ENCODE data around the gene NPNT.

Gene NPNT

DNA sequence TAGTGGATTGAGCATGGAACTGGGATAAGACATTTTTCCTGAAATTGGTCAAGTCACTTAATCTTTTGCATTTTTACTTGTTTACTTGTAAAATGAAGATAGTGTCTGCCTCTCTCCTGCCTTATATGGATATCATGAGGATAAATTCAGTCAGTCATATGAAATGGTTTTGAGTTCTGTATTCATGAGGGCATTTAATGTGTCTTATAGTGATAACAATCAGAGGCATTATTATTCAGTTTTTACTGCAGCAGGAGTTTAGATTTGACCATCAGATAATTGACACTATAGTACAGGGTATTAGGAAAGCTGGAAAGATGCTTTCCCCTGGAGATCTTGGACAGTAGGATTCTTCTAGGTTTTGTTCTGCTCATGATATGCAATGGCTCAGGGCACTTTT lies 26.0 kb downstream of the NPNT start:
- no peak for DNase-seq

- no peak for DNase-seq
Measured at GRCh38 chr4:105923497-105924238, 28.4 kb downstream of the NPNT start.

DNA sequence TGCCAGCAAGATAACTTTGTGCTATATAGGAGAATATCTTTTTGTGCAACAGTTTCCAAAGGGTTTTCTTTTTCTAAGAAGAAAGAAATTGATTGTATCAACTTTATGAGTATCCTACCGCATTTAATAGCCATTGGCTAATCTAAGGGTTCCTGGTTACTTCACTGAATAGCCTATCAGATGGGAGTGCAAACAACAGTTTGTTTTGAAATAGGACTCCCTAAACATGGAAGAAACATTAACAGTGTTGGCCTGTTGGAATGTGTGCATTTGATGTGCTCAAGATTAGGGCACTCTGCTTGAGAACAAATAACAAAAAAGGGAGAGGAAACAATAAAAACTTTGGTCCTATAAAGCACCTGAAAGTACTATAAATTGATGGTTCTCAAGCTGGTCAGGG lies 29.1 kb downstream of the NPNT start:
- no peak for DNase-seq

DNA sequence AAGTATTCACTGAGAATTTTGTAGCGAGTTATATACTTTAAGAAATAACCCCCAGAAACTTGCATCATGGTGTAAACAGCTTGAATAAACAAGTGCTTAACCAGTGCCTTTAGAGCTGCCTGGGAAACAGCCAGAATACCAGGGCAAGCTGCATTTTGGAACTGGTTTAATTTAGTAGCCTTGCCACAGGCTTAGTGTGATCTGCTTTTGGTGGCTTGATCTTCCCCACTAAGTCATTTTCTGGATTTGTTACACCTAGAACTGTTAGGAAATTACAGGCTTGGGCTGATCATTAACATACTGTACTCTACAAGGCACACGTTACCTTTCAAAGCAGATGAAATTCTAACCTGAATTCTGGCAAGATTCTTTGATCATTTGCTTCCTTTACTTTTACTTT lies 35.4 kb downstream of the NPNT start:
- no peak for DNase-seq

DNA sequence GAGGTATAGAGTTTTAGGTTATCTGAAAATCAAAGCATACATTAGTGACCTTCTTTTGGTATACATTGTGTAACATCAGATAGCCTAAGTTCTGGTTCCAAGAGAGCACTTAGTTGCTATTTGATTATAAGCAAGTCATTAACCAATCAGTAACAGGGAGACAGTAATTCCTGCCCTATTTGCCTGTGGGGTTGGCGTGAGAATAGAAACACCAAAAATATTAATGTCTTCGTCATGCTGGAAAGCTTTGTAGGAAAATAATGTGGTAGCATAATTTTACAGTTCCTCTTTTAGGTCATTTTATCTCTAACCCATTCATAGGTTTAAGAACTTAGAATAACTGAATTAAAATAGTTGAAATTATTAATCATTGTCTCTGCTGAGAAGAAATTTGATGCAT lies 37.8 kb downstream of the NPNT start:
- DNase-seq = no peak

GRCh38 chr4:105934386-105934785 lies 39.1 kb downstream of the NPNT start:
- DNase-seq = no peak

DNA sequence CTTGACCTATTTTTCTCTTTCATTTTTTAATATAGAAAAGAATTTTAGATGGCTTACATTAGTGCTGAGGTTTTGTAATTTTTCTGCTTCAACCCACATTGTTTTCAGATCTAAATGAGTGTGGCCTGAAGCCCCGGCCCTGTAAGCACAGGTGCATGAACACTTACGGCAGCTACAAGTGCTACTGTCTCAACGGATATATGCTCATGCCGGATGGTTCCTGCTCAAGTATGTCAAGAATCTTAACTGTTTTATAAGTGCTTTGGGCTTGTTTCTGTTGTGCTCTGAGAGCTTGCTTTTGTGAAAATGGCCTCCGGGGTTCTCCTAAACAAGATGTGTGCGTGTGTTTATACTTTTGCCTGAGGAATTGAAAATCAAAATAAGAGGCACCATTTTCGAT lies 41.6 kb downstream of the NPNT start:
- DNase-seq = no peak

DNA sequence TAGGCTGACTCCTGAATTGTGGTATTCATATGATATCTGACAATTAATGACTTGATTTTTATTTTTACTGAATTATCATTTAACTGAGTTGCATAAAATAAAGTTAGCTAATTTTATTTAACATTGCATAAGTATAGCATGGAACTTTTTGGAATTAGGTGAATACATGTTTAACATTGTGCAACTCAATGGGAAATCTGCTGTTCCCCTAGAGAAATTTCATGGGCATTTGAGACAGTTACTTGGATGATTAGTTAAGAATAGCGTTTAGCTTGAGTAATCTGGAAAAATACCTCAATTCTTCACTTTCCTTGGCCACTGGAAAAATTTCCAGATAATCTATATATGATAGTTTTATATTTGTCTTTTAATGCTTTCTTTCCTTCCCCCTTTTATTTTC lies 42.5 kb downstream of the NPNT start:
- DNase-seq = no peak

GRCh38 chr4:105943234-105943633 lies 48.0 kb downstream of the NPNT start:
- no peak for DNase-seq

- no peak for DNase-seq
Measured at GRCh38 chr4:105944540-105944939, 49.3 kb downstream of the NPNT start.

GRCh38 chr4:105946771-105947170 lies 51.5 kb downstream of the NPNT start:
- DNase-seq = no peak

GRCh38 chr4:105950701-105951100 lies 55.4 kb downstream of the NPNT start:
- no peak for DNase-seq

- no peak for DNase-seq
Measured at GRCh38 chr4:105951198-105951597, 55.9 kb downstream of the NPNT start.

GRCh38 chr4:105952591-105952990 lies 57.3 kb downstream of the NPNT start:
- DNase-seq = no peak

GRCh38 chr4:105956569-105956968 lies 61.3 kb downstream of the NPNT start:
- DNase-seq = no peak

DNA sequence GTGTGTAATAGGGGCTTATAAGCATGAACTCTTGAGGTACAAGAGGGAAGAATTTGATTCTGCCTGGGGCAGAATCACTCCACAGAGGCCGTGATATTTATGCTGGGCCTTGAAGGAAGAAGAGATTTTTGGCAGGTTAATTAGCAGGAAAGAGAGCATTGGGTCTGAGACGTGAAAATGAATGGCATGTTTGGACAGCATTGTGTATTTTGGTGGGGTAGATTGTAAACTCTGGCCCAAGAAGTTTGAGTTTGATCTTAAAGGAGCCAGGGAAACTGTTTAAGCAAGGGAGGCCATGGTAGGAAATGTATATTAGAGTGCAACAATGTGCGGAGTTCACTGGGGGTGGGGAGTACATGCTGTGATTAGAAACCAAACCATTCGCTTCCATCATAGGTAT lies 62.4 kb downstream of the NPNT start:
- DNase-seq = no peak

DNA sequence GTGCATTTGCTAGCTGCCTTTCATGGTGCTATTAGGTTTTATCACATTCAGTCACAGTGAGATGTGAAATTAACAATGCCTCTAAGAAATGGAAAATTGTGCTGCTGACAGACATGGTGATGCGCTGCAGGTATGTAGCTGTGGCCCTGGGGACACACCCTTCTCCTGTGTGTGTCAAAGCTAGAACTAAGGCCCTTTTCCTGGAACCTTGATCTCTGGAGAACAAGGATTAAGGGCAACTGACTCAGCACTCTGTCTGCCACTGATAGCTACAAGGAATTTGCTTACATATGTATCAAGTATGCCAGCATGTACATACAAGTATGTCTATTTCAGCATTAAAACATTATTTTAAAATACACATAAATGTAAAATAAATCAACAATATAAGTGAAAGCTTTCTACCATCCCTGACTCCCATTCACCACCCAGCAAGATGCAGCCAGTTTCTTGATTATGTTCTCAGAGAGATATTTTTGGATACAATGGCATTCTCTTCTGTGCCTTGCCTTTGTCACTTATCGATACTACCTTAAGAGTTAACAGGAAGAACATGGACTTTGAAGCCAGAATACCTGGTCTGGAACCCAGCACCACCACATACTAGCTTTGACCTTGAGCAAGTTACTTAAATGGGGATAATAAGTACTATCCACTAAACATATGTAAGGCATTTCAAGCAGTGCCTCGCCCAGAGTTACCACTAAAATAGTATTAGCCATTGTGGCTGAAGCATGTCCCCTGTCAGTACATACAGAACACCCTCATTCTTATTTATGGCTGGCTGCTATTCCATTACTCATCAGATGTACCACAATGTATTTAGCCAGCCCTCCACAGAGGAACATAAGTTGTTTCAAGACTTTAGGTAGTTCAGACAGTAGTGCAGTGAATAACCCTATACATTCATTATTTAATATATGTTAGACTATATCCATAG lies 68.5 kb downstream of the NPNT start:
- DNase-seq = no peak

DNA sequence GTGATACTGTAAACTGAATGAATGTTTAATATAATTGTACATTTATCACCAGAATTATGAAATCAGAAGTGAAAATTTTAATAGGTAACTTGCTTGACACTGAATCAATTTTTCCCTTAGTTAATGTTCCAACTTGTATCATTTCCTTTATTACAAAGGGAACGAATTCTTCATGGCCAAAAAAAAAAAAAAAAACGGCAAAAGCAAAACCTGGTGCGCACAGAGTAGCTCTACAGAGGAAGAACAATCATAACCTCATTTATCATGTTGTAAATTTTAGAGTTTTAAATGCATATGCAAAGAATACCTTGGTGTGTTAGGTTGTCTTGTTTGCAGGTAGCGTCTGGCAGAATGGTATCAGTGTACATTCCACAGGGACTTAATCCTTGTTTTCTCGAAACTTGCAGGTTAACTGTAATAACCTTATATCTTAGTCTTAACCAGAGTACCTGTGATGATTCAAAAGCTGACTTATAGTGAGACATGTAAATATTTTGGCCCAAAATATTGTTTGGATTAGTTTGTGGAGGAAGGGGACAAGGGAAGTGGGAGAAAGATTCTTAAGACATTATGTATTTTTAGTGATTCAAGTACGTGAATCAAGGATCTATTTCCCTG lies 70.0 kb downstream of the NPNT start:
- no peak for DNase-seq

DNA sequence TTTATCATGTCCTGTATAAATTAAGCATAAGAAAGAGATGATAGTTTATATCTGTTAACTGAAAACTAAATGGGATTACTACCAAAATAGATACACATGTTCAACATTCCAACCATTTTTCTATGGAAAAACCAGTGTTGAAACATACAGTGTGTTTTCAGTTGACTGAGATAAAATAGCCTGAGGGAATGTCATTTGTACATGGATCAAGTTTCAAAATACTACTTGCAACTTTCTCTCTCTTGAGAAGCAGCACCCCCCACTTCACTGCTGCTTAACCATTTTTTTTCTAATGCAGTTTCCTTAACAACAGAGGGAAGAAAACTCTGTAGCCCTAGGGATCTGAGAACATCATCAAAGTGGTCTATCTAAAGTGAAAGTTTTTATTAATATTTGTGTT lies 70.8 kb downstream of the NPNT start:
- no peak for DNase-seq

- DNase-seq = no peak
Measured at GRCh38 chr4:105967058-105967658, 71.9 kb downstream of the NPNT start.

- DNase-seq = no peak
Measured at GRCh38 chr4:105969575-105969974, 74.3 kb downstream of the NPNT start.

GRCh38 chr4:105970371-105970770 lies 75.1 kb downstream of the NPNT start:
- no peak for DNase-seq

DNA sequence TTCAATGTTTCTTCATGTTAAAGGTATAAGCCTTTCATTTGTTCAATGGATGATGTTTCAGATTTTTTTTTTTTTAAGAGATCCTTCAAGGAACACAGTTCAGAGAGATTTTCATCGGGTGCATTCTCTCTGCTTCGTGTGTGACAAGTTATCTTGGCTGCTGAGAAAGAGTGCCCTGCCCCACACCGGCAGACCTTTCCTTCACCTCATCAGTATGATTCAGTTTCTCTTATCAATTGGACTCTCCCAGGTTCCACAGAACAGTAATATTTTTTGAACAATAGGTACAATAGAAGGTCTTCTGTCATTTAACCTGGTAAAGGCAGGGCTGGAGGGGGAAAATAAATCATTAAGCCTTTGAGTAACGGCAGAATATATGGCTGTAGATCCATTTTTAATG lies 75.8 kb downstream of the NPNT start:
- no peak for DNase-seq
